Amniotic epithelial cell (primary cell): ENCODE results near the gene RND2.

ENCODE experiments used
- DNase-seq: peaks from one replicate; pipeline ENCODE4 v3.0.0-alpha.2; 2010; ENCODE audit warnings: low read depth

RND2 gene

GRCh38 chr17:43079641-43080302 is 54.7 kb downstream of the RND2 start:
- DNase-seq, result no peak
